Caco-2 (cell line): ENCODE data around the gene CCDC116. TPM values are rescaled to one million over a fixed set of nuclear protein-coding genes. Genes with fewer than 3 reads are reported as not detected.

Source experiments
- BruUV-seq: library from RNA; stranded (reverse); fragments of 400-500 nt; replicated peaks from 2 replicates; lab custom pipeline; 2021; lab: Mats Ljungman, UMichigan
- CTCF ChIA-PET: fragments of 300-600 bp; sonication (Branson Sonifier 250); formaldehyde crosslinking; loops from one replicate; lab custom pipeline; 2022; ENCODE audit warnings: antibody characterized with exemption; lab: Charles Lee
- POLR2A ChIA-PET: fragments of 300-600 bp; sonication (Branson Sonifier 250); formaldehyde crosslinking; loops from one replicate; lab custom pipeline; 2022; ENCODE audit warnings: antibody characterized with exemption; lab: Charles Lee
- DNase-seq, 2 experiments: peaks; one replicate each; pipeline versions ENCODE4 v3.0.0 to v3.0.0-alpha.2; 2020 to 2022
- H3K27me3 ChIP-seq: replicated peaks from 2 replicates; pipeline ENCODE4 v1.6.0; 2011; ENCODE audit warnings: low read length; ENCODE audit not compliant: control insufficient read depth, insufficient read depth
- H3K36me3 ChIP-seq: 2 replicates; pipeline ENCODE4 v1.5.1; 2011; ENCODE audit warnings: low read length; ENCODE audit not compliant: control insufficient read depth, insufficient read depth
- H3K4me1 ChIP-seq: fragments of 250-450 bp; sonication (Bioruptor Pico); 2 replicates; pipeline ENCODE4 v1.5.1; 2020; ENCODE audit warnings: mild to moderate bottlenecking
- H3K4me3 ChIP-seq: 2 replicates; pipeline ENCODE4 v1.5.1; 2011; ENCODE audit warnings: low read depth, mild to moderate bottlenecking, control low read depth, low read length
- H3K9me3 ChIP-seq: fragments of 250-450 bp; sonication (Bioruptor Pico); 2 replicates; pipeline ENCODE4 v1.5.1; 2020; ENCODE audit warnings: mild to moderate bottlenecking, moderate library complexity
- H3K27ac Mint-ChIP-seq: one replicate; pipeline ENCODE4 v1.8.0; 2022; ENCODE audit warnings: mixed read lengths; ENCODE audit not compliant: unreplicated experiment
- H3K27me3 Mint-ChIP-seq: one replicate; pipeline ENCODE4 v1.8.0; 2022; ENCODE audit warnings: mixed read lengths; ENCODE audit not compliant: insufficient read depth, unreplicated experiment
- H3K36me3 Mint-ChIP-seq: one replicate; pipeline ENCODE4 v1.8.0; 2022; ENCODE audit warnings: mild to moderate bottlenecking, mixed read lengths; ENCODE audit not compliant: insufficient read depth, unreplicated experiment
- H3K4me1 Mint-ChIP-seq: one replicate; pipeline ENCODE4 v1.8.0; 2022; ENCODE audit warnings: low read depth, mixed read lengths; ENCODE audit not compliant: unreplicated experiment
- H3K4me3 Mint-ChIP-seq: one replicate; pipeline ENCODE4 v1.8.0; 2022; ENCODE audit warnings: mild to moderate bottlenecking, moderate library complexity, mixed read lengths; ENCODE audit not compliant: unreplicated experiment
- H3K9me3 Mint-ChIP-seq: one replicate; pipeline ENCODE4 v1.8.0; 2022; ENCODE audit warnings: mixed read lengths; ENCODE audit not compliant: unreplicated experiment
- CTCF ChIP-seq, 2 experiments: fragments of 200-600 bp in 1 of 2; IDR thresholded peaks; 1 replicate in 1 of 2; 2 replicates in 1 of 2; pipeline versions ENCODE4 v1.5.1 to v1.8.0; 2011 to 2022; ENCODE audit warnings: antibody characterized with exemption in 1 of 2, control low read depth in 1 of 2, inconsistent platforms in 1 of 2, low read depth in 1 of 2, low read length in 1 of 2, mild to moderate bottlenecking in 1 of 2, moderate library complexity in 1 of 2; ENCODE audit not compliant: insufficient read depth in 1 of 2, severe bottlenecking in 1 of 2, unreplicated experiment in 1 of 2
- intact Hi-C: fragments of 100-400 bp; cut with micrococcal nuclease; formaldehyde crosslinking; loops from one replicate; pipeline ENCODE4 v1.10.0; 2022; ENCODE audit not compliant: unreplicated experiment
- total RNA-seq: library from RNA; stranded (reverse); gene quantifications from 2 replicates; pipeline ENCODE4 v1.2.3, GENCODE V29; 2022

The CCDC116 gene
- total RNA-seq, 1 experiment from 2014 or later = not detected

- Mint-ChIP-seq H3K36me3 (peaks cover 58% of the 10 kb centered on the region), H3K4me1 (peaks cover 14% of the 10 kb centered on the region), H3K4me3 (no peak overlapping the region), H3K9me3 (no peaks in the 10 kb centered on the region), H3K27me3 (no peaks in the 10 kb centered on the region), H3K27ac (no peak overlapping the region)
- intact Hi-C loops = no loop called here
- DNase-seq = peak; percentile 76
- no peaks in the 10 kb centered on the region; the same call in 1 of the 2 replicates for H3K36me3 ChIP-seq
- CTCF ChIA-PET = interaction anchor here (0.6 to 3.4 kb wide), 13 partner anchors 10 to 190 kb away, joined by 3 to 29 read pairs (median 4); partner anchors contain the start of genes PPIL2 and YPEL1
- peak; percentile 76 to 83 for TF ChIP-seq CTCF (IDR thresholded peaks at IDR 0.05; ENCODE audit: insufficient read depth in 1 of 2, low read depth in 1 of 2, low read length in 1 of 2, severe bottlenecking in 1 of 2, unreplicated experiment in 1 of 2)
- no peak overlapping the region for H3K4me3 ChIP-seq
- no TSS peak for BruUV-seq
- no peaks in the 10 kb centered on the region for H3K27me3 ChIP-seq
- peaks cover 13% of the 10 kb centered on the region; the same call in 1 of the 2 replicates for H3K4me1 ChIP-seq
- H3K9me3 ChIP-seq = no peaks in the 10 kb centered on the region
- POLR2A ChIA-PET = interaction anchor here (0.6 to 1.4 kb wide), 2 partner anchors 18 to 19 kb away, joined by 3 to 14 read pairs; no protein-coding TSS in a partner anchor
Measured at GRCh38 chr22:21646608-21647590, 14.3 kb downstream of the CCDC116 start.

- Mint-ChIP-seq H3K27ac (peak overlapping the region; percentile 81), H3K4me1 (peaks cover 7% of the 10 kb centered on the region), H3K36me3 (peaks cover 47% of the 10 kb centered on the region), H3K9me3 (no peaks in the 10 kb centered on the region), H3K4me3 (peak overlapping the region; percentile 80), H3K27me3 (no peaks in the 10 kb centered on the region)
- TF ChIP-seq CTCF (IDR thresholded peaks at IDR 0.05; ENCODE audit: insufficient read depth in 1 of 2, low read depth in 1 of 2, low read length in 1 of 2, severe bottlenecking in 1 of 2, unreplicated experiment in 1 of 2) = no peak
- intact Hi-C loops = no loop called here
- CTCF ChIA-PET = interaction anchor here (4.5 kb wide), 1 partner anchor 8 kb away, joined by 23 read pairs; the partner anchor contains the start of gene SDF2L1
- Histone ChIP-seq H3K4me3 (no peak overlapping the region), H3K4me1 (peaks cover 14% of the 10 kb centered on the region), H3K27me3 (no peaks in the 10 kb centered on the region), H3K36me3 (no peaks in the 10 kb centered on the region; the same call in 1 of the 2 replicates), H3K9me3 (no peaks in the 10 kb centered on the region)
- DNase-seq = no peak
- no TSS peak for BruUV-seq
- POLR2A ChIA-PET = no interaction called here
Measured at GRCh38 chr22:21650280-21650679, 17.7 kb downstream of the CCDC116 start.

GRCh38 chr22:21650823-21651520, 18.4 kb downstream of the CCDC116 start:
- peak overlapping the region; percentile 80 for H3K4me3 Mint-ChIP-seq
- ChIA-PET CTCF (interaction anchor here (1.0 to 4.5 kb wide), 2 partner anchors 9 to 22 kb away, joined by 5 to 23 read pairs; partner anchors contain the start of gene SDF2L1), POLR2A (interaction anchor here (0.6 to 2.0 kb wide), 3 partner anchors 9 to 69 kb away, joined by 4 to 15 read pairs (median 5); partner anchors contain the start of gene SDF2L1)
- Histone ChIP-seq H3K4me3 (peak overlapping the region; percentile 58), H3K4me1 (peaks cover 14% of the 10 kb centered on the region), H3K9me3 (no peaks in the 10 kb centered on the region), H3K36me3 (no peaks in the 10 kb centered on the region), H3K27me3 (no peaks in the 10 kb centered on the region)
- TSS peak; percentile 81 for BruUV-seq
- H3K36me3 Mint-ChIP-seq = peaks cover 45% of the 10 kb centered on the region
- H3K9me3 Mint-ChIP-seq = no peaks in the 10 kb centered on the region
- H3K27me3 Mint-ChIP-seq = no peaks in the 10 kb centered on the region
- DNase-seq = no peak
- TF ChIP-seq CTCF (IDR thresholded peaks at IDR 0.05; ENCODE audit: insufficient read depth in 1 of 2, low read depth in 1 of 2, low read length in 1 of 2, severe bottlenecking in 1 of 2, unreplicated experiment in 1 of 2) = no peak
- H3K4me1 Mint-ChIP-seq = peaks cover 8% of the 10 kb centered on the region
- intact Hi-C loops = no loop called here
- H3K27ac Mint-ChIP-seq = peak overlapping the region; percentile 81
